Panc1 (cell line): ENCODE results near the gene SEL1L2.

Experiments
- CTCF ChIP-seq: fragments of 450-650 bp; IDR thresholded peaks from 2 replicates; pipeline ENCODE4 v1.5.1; 2017; ENCODE audit warnings: mild to moderate bottlenecking
- REST ChIP-seq, 2 experiments: IDR thresholded peaks; 2 replicates each; pipeline ENCODE4 v1.6.1; 2011 to 2012; ENCODE audit warnings: low read depth in 2 of 2, control low read depth in 1 of 2, low read length in 1 of 2, mild to moderate bottlenecking in 1 of 2, moderate library complexity in 1 of 2; ENCODE audit not compliant: insufficient read depth in 1 of 2

- TF ChIP-seq CTCF (no peak), REST (IDR thresholded peaks at IDR 0.05; ENCODE audit: insufficient read depth in 1 of 2, low read depth in 2 of 2, low read length in 1 of 2) (no peak)
Observed at GRCh38 chr20:13814672-13815071, 175.7 kb downstream of the SEL1L2 start.
